Colonic mucosa (tissue), 4 donors: ENCODE data around the gene SARS1. TPM values are rescaled to one million over a fixed set of nuclear protein-coding genes. Genes with fewer than 3 reads are reported as not detected.
"Not testable (repeated sequence)": the region's sequence is repeated elsewhere in the genome, so short reads cannot be mapped to it uniquely, and the experiment has no call there.

Experiments
- DNase-seq: peaks from one replicate; pipeline ENCODE4 v3.0.0-alpha.2; 2020
- H3K27ac ChIP-seq: fragments of 200-600 bp; one replicate; pipeline ENCODE4 v1.8.0; 2021
- H3K27me3 ChIP-seq: fragments of 200-600 bp; one replicate; pipeline ENCODE4 v1.8.0; 2021
- H3K36me3 ChIP-seq: fragments of 200-600 bp; one replicate; pipeline ENCODE4 v1.8.0; 2021
- H3K4me1 ChIP-seq: fragments of 200-600 bp; one replicate; pipeline ENCODE4 v1.8.0; 2021; ENCODE audit warnings: mild to moderate bottlenecking
- H3K4me3 ChIP-seq: fragments of 200-600 bp; one replicate; pipeline ENCODE4 v1.8.0; 2021
- H3K9ac ChIP-seq, 2 donors: one replicate each; pipeline ENCODE4 v1.7.0; 2013; ENCODE audit warnings: control low read depth in 2 of 2, low read depth in 2 of 2, low read length in 2 of 2
- H3K9me3 ChIP-seq: fragments of 200-600 bp; one replicate; pipeline ENCODE4 v1.8.0; 2021
- intact Hi-C: fragments of 100-400 bp; cut with DNase I; formaldehyde crosslinking; loops from one replicate; pipeline ENCODE4 v1.14.1; 2022
- total RNA-seq, 2 donors: library from RNA; stranded (reverse); fragmentation: NEBNext Ultra II Directional in 1 of 2; extraction: Animal tissue kit (Norgen Biotek cat#: 25700) in 1 of 2; gene quantifications; one replicate each; pipeline ENCODE4 v1.2.1, GENCODE V29; 2021
- TF ChIP-seq, protein P1 (sequence below): fragments of 200-600 bp; IDR thresholded peaks from one replicate; pipeline ENCODE4 v1.8.0; 2022; ENCODE audit warnings: antibody characterized with exemption, mild to moderate bottlenecking
- donor health status: healthy.
- donor health status: DM: no; HTN: no; CAD: no.
- donor health status: DM: no; HTN: no; CAD: no.

Gene SARS1
- total RNA-seq, 2 donors from 2014 or later: 139 to 193 TPM

DNA sequence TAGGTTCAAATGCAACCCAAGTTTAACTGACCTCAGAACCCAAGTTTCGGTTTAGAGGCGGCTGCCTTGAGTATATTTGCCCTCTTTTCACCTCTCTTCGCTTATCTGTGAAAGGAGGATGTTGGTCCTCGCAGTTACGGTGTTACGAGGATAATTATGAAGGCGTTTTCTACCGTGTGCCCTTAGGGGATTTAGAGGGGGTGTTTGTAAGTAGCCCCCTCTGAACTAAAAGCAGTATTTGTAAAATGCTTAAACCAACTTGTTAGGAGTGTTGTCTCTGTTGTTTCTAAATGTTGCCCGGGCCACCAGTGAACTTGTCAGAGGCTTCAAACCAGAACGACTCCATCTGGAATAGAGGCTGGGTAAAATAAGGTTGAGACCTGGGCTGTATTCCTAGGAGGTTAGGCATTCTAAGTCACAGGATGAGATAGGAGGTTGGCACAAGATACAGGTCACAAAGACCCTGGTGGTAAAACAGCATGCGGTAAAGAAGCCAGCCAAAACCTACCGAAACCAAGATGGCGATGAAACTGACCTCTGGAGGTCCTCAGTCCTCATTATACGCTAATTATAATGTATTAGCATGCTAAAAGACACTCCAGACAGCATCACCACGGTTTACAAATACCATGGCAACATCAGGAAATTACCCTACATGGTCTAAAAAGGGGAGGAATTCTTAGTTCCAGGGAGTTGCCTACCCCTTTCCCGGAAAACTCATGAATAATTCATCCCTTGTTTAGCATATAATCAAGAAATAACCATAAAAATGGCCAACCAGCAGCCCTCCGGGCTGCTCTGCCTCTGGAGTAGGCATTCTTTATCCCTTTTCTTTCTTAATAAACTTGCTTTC is 70.3 kb downstream of the SARS1 start:
- H3K9ac ChIP-seq: peak overlapping the region; percentile 78 to 88
- H3K27ac ChIP-seq: peak overlapping the region; percentile 93
- no peaks in the 10 kb centered on the region for H3K27me3 ChIP-seq
- peaks cover 11% of the 10 kb centered on the region for H3K4me1 ChIP-seq
- H3K36me3 ChIP-seq: no peaks in the 10 kb centered on the region
- TF ChIP-seq, protein P1, sequence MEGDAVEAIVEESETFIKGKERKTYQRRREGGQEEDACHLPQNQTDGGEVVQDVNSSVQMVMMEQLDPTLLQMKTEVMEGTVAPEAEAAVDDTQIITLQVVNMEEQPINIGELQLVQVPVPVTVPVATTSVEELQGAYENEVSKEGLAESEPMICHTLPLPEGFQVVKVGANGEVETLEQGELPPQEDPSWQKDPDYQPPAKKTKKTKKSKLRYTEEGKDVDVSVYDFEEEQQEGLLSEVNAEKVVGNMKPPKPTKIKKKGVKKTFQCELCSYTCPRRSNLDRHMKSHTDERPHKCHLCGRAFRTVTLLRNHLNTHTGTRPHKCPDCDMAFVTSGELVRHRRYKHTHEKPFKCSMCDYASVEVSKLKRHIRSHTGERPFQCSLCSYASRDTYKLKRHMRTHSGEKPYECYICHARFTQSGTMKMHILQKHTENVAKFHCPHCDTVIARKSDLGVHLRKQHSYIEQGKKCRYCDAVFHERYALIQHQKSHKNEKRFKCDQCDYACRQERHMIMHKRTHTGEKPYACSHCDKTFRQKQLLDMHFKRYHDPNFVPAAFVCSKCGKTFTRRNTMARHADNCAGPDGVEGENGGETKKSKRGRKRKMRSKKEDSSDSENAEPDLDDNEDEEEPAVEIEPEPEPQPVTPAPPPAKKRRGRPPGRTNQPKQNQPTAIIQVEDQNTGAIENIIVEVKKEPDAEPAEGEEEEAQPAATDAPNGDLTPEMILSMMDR: no peak
- no peaks in the 10 kb centered on the region for H3K9me3 ChIP-seq
- H3K4me3 ChIP-seq: peak overlapping the region; percentile 57
- DNase-seq: no peak
- intact Hi-C loops: loop anchor here (5.0 kb wide), 1 partner anchor 113 kb away; the partner anchor contains the start of gene SORT1

DNA sequence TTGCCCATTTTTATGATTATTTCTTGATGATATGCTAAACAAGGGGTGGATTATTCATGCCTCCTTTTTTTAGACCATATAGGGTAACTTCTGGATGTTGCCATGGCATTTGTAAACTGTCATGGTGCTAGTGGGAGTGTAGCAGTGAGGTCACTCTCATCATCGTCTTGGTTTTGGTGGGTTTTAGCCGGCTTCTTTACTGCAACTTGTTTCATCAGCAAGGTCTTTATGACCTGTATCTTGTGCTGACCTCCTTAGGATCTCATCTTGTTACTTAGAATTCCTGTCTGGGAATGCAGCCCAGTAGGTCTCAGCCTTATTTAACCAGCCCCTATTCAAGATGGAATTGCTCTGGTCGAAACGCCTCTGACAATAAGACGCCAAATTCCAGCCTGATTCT is 73.0 kb downstream of the SARS1 start:
- H3K4me1 ChIP-seq, H3K9ac ChIP-seq, H3K9me3 ChIP-seq, H3K27ac ChIP-seq, H3K27me3 ChIP-seq, H3K4me3 ChIP-seq, DNase-seq, H3K36me3 ChIP-seq, intact Hi-C loops: not testable (repeated sequence)

Other genes with a start within 250 kb of the SARS1 start
- 1 to 10 TPM; 5.2 to 7.7 TPM for gene WDR47, start 171.8 kb upstream of the SARS1 start, total RNA-seq
- gene TAF13, start 137.9 kb upstream of the SARS1 start, total RNA-seq: 10 to 100 TPM; 49.4 to 50.9 TPM
- gene TMEM167B, start 123.2 kb upstream of the SARS1 start, total RNA-seq: 10 to 100 TPM; 26.0 to 53.6 TPM
- gene ELAPOR1, start 99.8 kb upstream of the SARS1 start, total RNA-seq: 100 to 1,000 TPM; 110 to 163 TPM
- gene CELSR2, start 35.6 kb downstream of the SARS1 start, total RNA-seq: 1 to 10 TPM; 4.2 to 6.1 TPM
- 10 to 100 TPM in 1 of 2 donors, 1 to 10 TPM in 1; 6.5 to 36.0 TPM for gene PSRC1, start 69.2 kb downstream of the SARS1 start, total RNA-seq
- not detected for gene MYBPHL, start 93.1 kb downstream of the SARS1 start, total RNA-seq
- gene SORT1, start 184.0 kb downstream of the SARS1 start, total RNA-seq: 100 to 1,000 TPM in 1 of 2 donors, 10 to 100 TPM in 1; 76.2 to 134 TPM
- 100 to 1,000 TPM in 1 of 2 donors, 10 to 100 TPM in 1; 93.9 to 163 TPM for gene PSMA5, start 212.5 kb downstream of the SARS1 start, total RNA-seq